ENCODE measurements around the gene ZKSCAN2. TPM values are rescaled to one million over a fixed set of nuclear protein-coding genes. Genes with fewer than 3 reads are reported as not detected.

The ZKSCAN2 gene
- total RNA-seq, 1 donor from 2014 or later = 16.9 TPM

DNA sequence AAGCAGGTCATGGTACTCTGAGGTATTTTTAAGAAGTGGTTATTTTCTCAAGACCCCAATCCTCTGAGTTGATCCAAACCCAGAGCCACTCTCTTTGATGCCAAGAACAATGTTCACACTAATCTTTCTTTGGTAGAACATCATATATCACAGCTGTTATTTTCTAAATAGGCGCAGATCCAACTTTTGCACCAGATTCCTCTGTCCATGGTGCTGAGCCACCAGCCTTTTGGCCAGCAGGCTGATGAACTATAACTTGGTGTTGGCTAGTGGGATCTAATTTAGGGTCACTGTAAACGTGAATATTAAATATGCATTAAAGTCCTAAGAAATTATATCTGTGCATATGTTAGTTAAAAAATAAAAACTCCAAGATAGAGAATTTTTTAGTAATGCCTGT is 7.0 kb upstream of the ZKSCAN2 start:
- peaks cover 24% of the 10 kb centered on the region for H3K36me3 Mint-ChIP-seq
- TF ChIP-seq, protein P1, sequence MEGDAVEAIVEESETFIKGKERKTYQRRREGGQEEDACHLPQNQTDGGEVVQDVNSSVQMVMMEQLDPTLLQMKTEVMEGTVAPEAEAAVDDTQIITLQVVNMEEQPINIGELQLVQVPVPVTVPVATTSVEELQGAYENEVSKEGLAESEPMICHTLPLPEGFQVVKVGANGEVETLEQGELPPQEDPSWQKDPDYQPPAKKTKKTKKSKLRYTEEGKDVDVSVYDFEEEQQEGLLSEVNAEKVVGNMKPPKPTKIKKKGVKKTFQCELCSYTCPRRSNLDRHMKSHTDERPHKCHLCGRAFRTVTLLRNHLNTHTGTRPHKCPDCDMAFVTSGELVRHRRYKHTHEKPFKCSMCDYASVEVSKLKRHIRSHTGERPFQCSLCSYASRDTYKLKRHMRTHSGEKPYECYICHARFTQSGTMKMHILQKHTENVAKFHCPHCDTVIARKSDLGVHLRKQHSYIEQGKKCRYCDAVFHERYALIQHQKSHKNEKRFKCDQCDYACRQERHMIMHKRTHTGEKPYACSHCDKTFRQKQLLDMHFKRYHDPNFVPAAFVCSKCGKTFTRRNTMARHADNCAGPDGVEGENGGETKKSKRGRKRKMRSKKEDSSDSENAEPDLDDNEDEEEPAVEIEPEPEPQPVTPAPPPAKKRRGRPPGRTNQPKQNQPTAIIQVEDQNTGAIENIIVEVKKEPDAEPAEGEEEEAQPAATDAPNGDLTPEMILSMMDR (conservative IDR thresholded peaks at IDR 0.05) = no peak
- H3K27ac Mint-ChIP-seq = no peak overlapping the region
- H3K9me3 Mint-ChIP-seq = no peaks in the 10 kb centered on the region
- H3K4me3 Mint-ChIP-seq = no peak overlapping the region
- H3K27me3 Mint-ChIP-seq = no peaks in the 10 kb centered on the region
- no peak for DNase-seq (ENCODE audit: extremely low spot score, unreplicated experiment)
- peaks cover 7% of the 10 kb centered on the region for H3K4me1 Mint-ChIP-seq (ENCODE audit: unreplicated experiment)

GRCh38 chr16:25260416-25260815 is 2.8 kb upstream of the ZKSCAN2 start:
- Mint-ChIP-seq H3K4me3 (peak overlapping the region; percentile 67), H3K36me3 (peaks cover 14% of the 10 kb centered on the region), H3K4me1 (ENCODE audit: unreplicated experiment) (peaks cover 29% of the 10 kb centered on the region), H3K27me3 (no peaks in the 10 kb centered on the region), H3K27ac (no peak overlapping the region), H3K9me3 (no peaks in the 10 kb centered on the region)
- DNase-seq (ENCODE audit: extremely low spot score, unreplicated experiment) = no peak
- TF ChIP-seq, protein P1 (conservative IDR thresholded peaks at IDR 0.05) = no peak

GRCh38 chr16:25258861-25259179 is 1.2 kb upstream of the ZKSCAN2 start:
- Mint-ChIP-seq H3K27me3 (no peaks in the 10 kb centered on the region), H3K4me3 (peak overlapping the region; percentile 89), H3K36me3 (peaks cover 20% of the 10 kb centered on the region), H3K27ac (peak overlapping the region; percentile 95), H3K9me3 (no peaks in the 10 kb centered on the region), H3K4me1 (ENCODE audit: unreplicated experiment) (peaks cover 33% of the 10 kb centered on the region)
- DNase-seq (ENCODE audit: extremely low spot score, unreplicated experiment) = no peak
- TF ChIP-seq, protein P1 (conservative IDR thresholded peaks at IDR 0.05) = no peak

DNA sequence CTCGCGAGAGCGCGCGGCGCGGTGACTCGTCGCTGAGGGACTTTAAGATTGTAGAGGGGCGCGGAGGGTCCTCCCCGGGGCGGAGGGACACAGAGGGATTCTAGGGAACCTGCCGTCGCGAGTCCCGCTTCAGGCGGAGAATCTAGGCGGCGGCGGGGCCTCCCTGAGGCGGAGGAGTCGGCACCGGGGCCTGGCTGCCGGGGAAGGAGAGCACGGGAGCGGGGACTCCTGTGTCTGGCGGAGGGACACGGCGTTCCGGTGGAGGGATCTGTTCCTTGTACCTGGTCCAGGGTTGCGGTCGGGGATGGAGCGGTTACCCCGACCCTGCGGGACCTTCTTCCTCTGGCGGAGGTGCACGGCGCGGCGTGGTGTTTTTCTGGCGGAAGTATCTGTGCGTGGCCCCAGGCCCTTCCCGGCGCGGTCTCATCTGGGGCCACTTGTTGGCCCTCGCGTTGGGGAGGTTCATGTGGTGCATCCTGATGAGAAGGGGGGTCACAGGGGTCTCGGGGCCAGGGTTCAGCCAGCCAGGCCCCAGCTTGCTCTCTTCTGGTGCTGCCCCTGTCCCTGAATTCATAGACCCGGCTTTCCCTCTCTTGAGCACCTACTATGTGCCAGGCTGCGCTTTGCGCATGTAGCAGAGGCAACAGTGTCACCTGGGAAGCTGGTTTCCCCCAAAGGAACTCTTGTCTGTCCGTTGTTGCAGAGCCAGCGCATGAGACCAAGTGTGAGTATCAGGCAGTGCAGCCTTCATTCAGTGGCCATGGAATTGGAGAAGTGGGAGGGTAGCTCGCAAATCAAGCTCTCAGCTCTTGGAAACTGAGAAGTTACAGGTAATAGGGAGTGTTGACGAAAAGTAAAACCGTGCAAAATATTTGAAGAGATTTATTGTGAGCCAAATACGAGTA is 563 bp upstream of the ZKSCAN2 start:
- H3K9me3 Mint-ChIP-seq = no peaks in the 10 kb centered on the region
- H3K27ac Mint-ChIP-seq = peak overlapping the region; percentile 95
- H3K36me3 Mint-ChIP-seq = peaks cover 20% of the 10 kb centered on the region
- peak; percentile 91 for DNase-seq (ENCODE audit: extremely low spot score, unreplicated experiment)
- H3K4me3 Mint-ChIP-seq = peak overlapping the region; percentile 89
- peaks cover 33% of the 10 kb centered on the region for H3K4me1 Mint-ChIP-seq (ENCODE audit: unreplicated experiment)
- TF ChIP-seq, protein P1 (conservative IDR thresholded peaks at IDR 0.05) = no peak
- H3K27me3 Mint-ChIP-seq = no peaks in the 10 kb centered on the region

DNA sequence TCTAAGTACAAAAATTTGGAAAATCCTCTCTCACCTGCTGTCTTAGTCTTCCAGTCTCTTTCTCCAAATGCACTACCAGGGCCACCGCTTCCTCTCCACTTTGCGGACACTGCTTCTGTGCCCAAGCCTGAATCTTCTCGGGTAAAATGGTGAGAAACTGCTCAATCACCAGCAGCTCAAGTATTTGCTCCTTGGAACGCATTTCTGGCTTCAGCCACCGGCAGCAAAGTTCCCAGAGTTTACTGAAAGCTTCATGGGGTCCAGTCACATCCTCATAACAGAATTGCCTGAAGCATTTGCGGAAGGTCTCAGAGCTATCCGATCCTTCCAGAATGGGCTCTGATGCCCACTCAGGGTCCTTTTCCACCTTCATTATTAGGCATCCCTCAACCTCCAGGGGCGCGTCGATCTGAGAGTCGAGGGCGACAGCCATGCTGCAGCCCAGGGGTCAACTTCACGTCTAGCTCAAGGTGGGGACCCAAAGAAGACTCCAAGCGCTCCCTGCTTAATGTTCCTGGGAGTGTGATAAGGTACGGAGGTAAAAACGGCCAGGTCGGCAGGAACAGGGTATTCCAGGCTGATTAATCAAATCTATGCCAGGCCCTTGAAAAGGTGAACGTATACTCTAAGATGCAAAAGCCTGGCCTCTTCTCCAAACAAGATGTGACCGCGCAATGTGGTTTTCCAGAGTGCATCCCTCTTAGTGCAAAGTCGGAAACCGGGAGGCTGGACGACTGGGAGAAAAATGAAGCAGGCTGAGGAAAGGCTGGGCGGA is 763 bp downstream of the ZKSCAN2 start:
- no peak for DNase-seq (ENCODE audit: extremely low spot score, unreplicated experiment)
- Mint-ChIP-seq H3K27me3 (no peaks in the 10 kb centered on the region), H3K27ac (peak overlapping the region; percentile 91), H3K4me3 (peak overlapping the region; percentile 89), H3K36me3 (peaks cover 17% of the 10 kb centered on the region), H3K9me3 (no peaks in the 10 kb centered on the region), H3K4me1 (ENCODE audit: unreplicated experiment) (peaks cover 33% of the 10 kb centered on the region)
- TF ChIP-seq, protein P1 (conservative IDR thresholded peaks at IDR 0.05) = peak; percentile 61

All from type B pancreatic cell (in vitro differentiated cells).